ENCODE measurements around the gene NUDT1. TPM values are rescaled to one million over a fixed set of nuclear protein-coding genes. Genes with fewer than 3 reads are reported as not detected.
A peak's percentile ranks its signal among the peaks of the same experiment; 100 is the strongest.
"Not testable (repeated sequence)": the region's sequence is repeated elsewhere in the genome, so short reads cannot be mapped to it uniquely, and the experiment has no call there.

NUDT1 gene
- total RNA-seq, 1 experiment from 2014 or later: 71.2 TPM

- Histone ChIP-seq H3K27me3 (no peaks in the 10 kb centered on the region), H3K27ac (no peak overlapping the region), H3K36me3 (peaks cover 5% of the 10 kb centered on the region; the same call in 1 of the 2 replicates), H3K9me3 (replicated peaks) (no peaks in the 10 kb centered on the region), H3K4me3 (no peak overlapping the region), H3K4me1 (peaks cover 3% of the 10 kb centered on the region; the same call in 1 of the 2 replicates)
- DNase-seq: no peak
Measured at GRCh38 chr7:2257046-2257551, 15.1 kb downstream of the NUDT1 start.

GRCh38 chr7:2257651-2258050 lies 15.6 kb downstream of the NUDT1 start:
- Histone ChIP-seq H3K9me3 (replicated peaks) (no peaks in the 10 kb centered on the region), H3K36me3 (peaks cover 7% of the 10 kb centered on the region; the same call in 1 of the 2 replicates), H3K4me3 (no peak overlapping the region), H3K4me1 (peaks cover 3% of the 10 kb centered on the region; the same call in 1 of the 2 replicates), H3K27ac (no peak overlapping the region), H3K27me3 (no peaks in the 10 kb centered on the region)
- DNase-seq: no peak

- no peaks in the 10 kb centered on the region for H3K27me3 ChIP-seq
- H3K36me3 ChIP-seq: peaks cover 12% of the 10 kb centered on the region
- H3K4me1 ChIP-seq: peaks cover 3% of the 10 kb centered on the region; the same call in 1 of the 2 replicates
- no peaks in the 10 kb centered on the region for H3K9me3 ChIP-seq (replicated peaks)
- H3K4me3 ChIP-seq: no peak overlapping the region
- no peak overlapping the region for H3K27ac ChIP-seq
- DNase-seq: no peak
Measured at GRCh38 chr7:2258661-2259365, 16.8 kb downstream of the NUDT1 start.

GRCh38 chr7:2259480-2259879 lies 17.5 kb downstream of the NUDT1 start:
- H3K36me3 ChIP-seq: peaks cover 18% of the 10 kb centered on the region

GRCh38 chr7:2260820-2261219 lies 18.8 kb downstream of the NUDT1 start:
- Histone ChIP-seq H3K27ac (no peak overlapping the region), H3K36me3 (peaks cover 24% of the 10 kb centered on the region), H3K4me1 (peaks cover 3% of the 10 kb centered on the region; the same call in 1 of the 2 replicates), H3K27me3 (no peaks in the 10 kb centered on the region), H3K9me3 (replicated peaks) (no peaks in the 10 kb centered on the region), H3K4me3 (no peak overlapping the region)
- peak; percentile 73 to 75 for DNase-seq

More at GRCh38 chr7:2259480-2259879, 17.5 kb downstream of the NUDT1 start:
- no peaks in the 10 kb centered on the region for H3K9me3 ChIP-seq (replicated peaks)
- no peak overlapping the region for H3K27ac ChIP-seq
- H3K4me1 ChIP-seq: peaks cover 3% of the 10 kb centered on the region; the same call in 1 of the 2 replicates
- no peak overlapping the region for H3K4me3 ChIP-seq
- DNase-seq: no peak
- no peaks in the 10 kb centered on the region for H3K27me3 ChIP-seq

- Histone ChIP-seq H3K27ac (no peak overlapping the region), H3K4me1 (peaks cover 3% of the 10 kb centered on the region; the same call in 1 of the 2 replicates), H3K27me3 (no peaks in the 10 kb centered on the region), H3K9me3 (replicated peaks) (no peaks in the 10 kb centered on the region), H3K36me3 (peaks cover 24% of the 10 kb centered on the region), H3K4me3 (no peak overlapping the region)
- no peak for DNase-seq
Measured at GRCh38 chr7:2261611-2262010, 19.6 kb downstream of the NUDT1 start.

GRCh38 chr7:2263176-2263575 lies 21.1 kb downstream of the NUDT1 start:
- Histone ChIP-seq H3K4me1 (peaks cover 6% of the 10 kb centered on the region; the same call in 1 of the 2 replicates), H3K27ac (no peak overlapping the region), H3K36me3 (peaks cover 19% of the 10 kb centered on the region), H3K27me3 (no peaks in the 10 kb centered on the region), H3K4me3 (no peak overlapping the region), H3K9me3 (replicated peaks) (no peaks in the 10 kb centered on the region)
- no peak for DNase-seq

- H3K27ac ChIP-seq: no peak overlapping the region
- no peak for DNase-seq
- H3K4me1 ChIP-seq: peaks cover 7% of the 10 kb centered on the region
- no peaks in the 10 kb centered on the region for H3K9me3 ChIP-seq (replicated peaks)
- no peak overlapping the region for H3K4me3 ChIP-seq
- H3K36me3 ChIP-seq: peaks cover 19% of the 10 kb centered on the region
- H3K27me3 ChIP-seq: no peaks in the 10 kb centered on the region
Measured at GRCh38 chr7:2264158-2264557, 22.1 kb downstream of the NUDT1 start.

GRCh38 chr7:2266911-2267310 lies 24.9 kb downstream of the NUDT1 start:
- no peak overlapping the region for H3K4me3 ChIP-seq
- H3K36me3 ChIP-seq: peaks cover 19% of the 10 kb centered on the region
- H3K27ac ChIP-seq: no peak overlapping the region
- H3K9me3 ChIP-seq (replicated peaks): no peaks in the 10 kb centered on the region
- peak; percentile 71 to 76 for DNase-seq
- peaks cover 30% of the 10 kb centered on the region for H3K4me1 ChIP-seq
- H3K27me3 ChIP-seq: no peaks in the 10 kb centered on the region

GRCh38 chr7:2269089-2269990 lies 27.3 kb downstream of the NUDT1 start:
- H3K27me3 ChIP-seq; H3K36me3 ChIP-seq; H3K9me3 ChIP-seq (replicated peaks); DNase-seq: not testable (repeated sequence)
- peaks cover 39% of the 10 kb centered on the region for H3K4me1 ChIP-seq
- peak overlapping the region; percentile 22 for H3K4me3 ChIP-seq
- H3K27ac ChIP-seq: peak overlapping the region; percentile 58

GRCh38 chr7:2269991-2270460 lies 28.0 kb downstream of the NUDT1 start:
- Histone ChIP-seq H3K4me3 (peak overlapping the region; percentile 22), H3K27me3 (no peaks in the 10 kb centered on the region), H3K4me1 (peaks cover 39% of the 10 kb centered on the region), H3K27ac (peak overlapping the region; percentile 58), H3K9me3 (replicated peaks) (no peaks in the 10 kb centered on the region), H3K36me3 (peaks cover 3% of the 10 kb centered on the region; the same call in 1 of the 2 replicates)
- peak; percentile 76 to 89 for DNase-seq

GRCh38 chr7:2270495-2270894 lies 28.5 kb downstream of the NUDT1 start:
- peak overlapping the region; percentile 1; the same call in 1 of the 2 replicates for H3K27ac ChIP-seq
- H3K4me1 ChIP-seq: peaks cover 39% of the 10 kb centered on the region

GRCh38 chr7:2271273-2272026 lies 29.4 kb downstream of the NUDT1 start:
- H3K9me3 ChIP-seq (replicated peaks): no peaks in the 10 kb centered on the region
- peak overlapping the region; percentile 44 for H3K27ac ChIP-seq
- peak; percentile 77 to 86 for DNase-seq
- H3K4me3 ChIP-seq: peak overlapping the region; percentile 0; the same call in 1 of the 2 replicates
- no peaks in the 10 kb centered on the region for H3K36me3 ChIP-seq
- H3K27me3 ChIP-seq: no peaks in the 10 kb centered on the region
- peaks cover 39% of the 10 kb centered on the region for H3K4me1 ChIP-seq

More at GRCh38 chr7:2270495-2270894, 28.5 kb downstream of the NUDT1 start:
- peak in 1 of 2 experiments; percentile 42 for DNase-seq
- Histone ChIP-seq H3K27me3 (no peaks in the 10 kb centered on the region), H3K9me3 (replicated peaks) (no peaks in the 10 kb centered on the region), H3K36me3 (no peaks in the 10 kb centered on the region), H3K4me3 (no peak overlapping the region)

- H3K27ac ChIP-seq: peak overlapping the region; percentile 44
- peaks cover 37% of the 10 kb centered on the region for H3K4me1 ChIP-seq
- no peaks in the 10 kb centered on the region for H3K27me3 ChIP-seq
- DNase-seq: peak; percentile 65 to 71
- H3K9me3 ChIP-seq (replicated peaks): no peaks in the 10 kb centered on the region
- H3K36me3 ChIP-seq: no peaks in the 10 kb centered on the region
- peak overlapping the region; percentile 0; the same call in 1 of the 2 replicates for H3K4me3 ChIP-seq
Measured at GRCh38 chr7:2272031-2272430, 30.0 kb downstream of the NUDT1 start.

Measured in SJCRH30 (cell line).